HEK293 (cell line): Measurements from ENCODE around the gene ANKZF1.

ENCODE experiments used
- CTCF ChIA-PET: fragments of 350-600 bp; formaldehyde crosslinking; extraction: SDS; loops from one replicate; lab custom pipeline; 2021; ENCODE audit warnings: antibody characterized with exemption; lab: Yijun Ruan, JAX
- POLR2A ChIA-PET: fragments of 300-600 bp; formaldehyde crosslinking; extraction: SDS; loops from one replicate; lab custom pipeline; 2020; ENCODE audit warnings: antibody characterized with exemption, inconsistent platforms; lab: Yijun Ruan, JAX
- H3K27ac ChIP-seq: fragments of 200-500 bp; sonication (Bioruptor generic); 2 replicates; pipeline ENCODE4 v1.5.1; 2014; ENCODE audit warnings: low read depth, low read length, control low read depth, inconsistent platforms; ENCODE audit errors: extremely low read depth
- H3K36me3 ChIP-seq, 2 experiments: fragments of 200-500 bp in 1 of 2; sonication (Bioruptor generic) in 1 of 2; 1 replicate in 1 of 2; 2 replicates in 1 of 2; pipeline ENCODE4 v1.5.1; 2014 to 2017; ENCODE audit warnings: inconsistent platforms in 2 of 2, low read length in 2 of 2; ENCODE audit not compliant: control insufficient read depth in 2 of 2, insufficient read depth in 1 of 2
- H3K4me1 ChIP-seq: fragments of 200-500 bp; sonication (Bioruptor generic); 2 replicates; pipeline ENCODE4 v1.5.1; 2014; ENCODE audit warnings: mild to moderate bottlenecking, low read length, inconsistent platforms; ENCODE audit not compliant: control insufficient read depth, insufficient read depth
- H3K4me3 ChIP-seq: 2 replicates; pipeline ENCODE4 v1.5.1; 2011; ENCODE audit warnings: low read depth, mild to moderate bottlenecking, control low read depth, low read length, moderate library complexity
- H3K9me3 ChIP-seq: fragments of 200-500 bp; sonication (Bioruptor generic); 2 replicates; pipeline ENCODE4 v1.5.1; 2014; ENCODE audit warnings: low read depth, low read length, inconsistent platforms; ENCODE audit not compliant: control insufficient read depth, insufficient read depth
- ATF2 ChIP-seq: fragments of 450-650 bp; formaldehyde crosslinking; IDR thresholded peaks from 2 replicates; pipeline ENCODE4 v1.5.1; 2016; ENCODE audit warnings: missing biosample characterization, missing genetic modification characterization, low read depth
- EGR2 ChIP-seq: fragments of 450-650 bp; formaldehyde crosslinking; IDR thresholded peaks from 2 replicates; pipeline ENCODE4 v1.5.1; 2016; ENCODE audit warnings: low read depth, missing biosample characterization, missing genetic modification characterization
- FEZF1 ChIP-seq: fragments of 450-650 bp; formaldehyde crosslinking; IDR thresholded peaks from 2 replicates; pipeline ENCODE4 v1.5.1; 2016; ENCODE audit warnings: missing biosample characterization, missing genetic modification characterization
- HOXA7 ChIP-seq: sonication (generic); formaldehyde crosslinking; IDR thresholded peaks from 2 replicates; pipeline ENCODE4 v1.8.1; 2022; ENCODE audit warnings: missing genetic modification reagents, borderline replicate concordance
- KLF9 ChIP-seq: fragments of 450-650 bp; formaldehyde crosslinking; IDR thresholded peaks from 2 replicates; pipeline ENCODE4 v1.5.1; 2016; ENCODE audit warnings: missing biosample characterization, missing genetic modification characterization, low read depth
- SCRT2 ChIP-seq: fragments of 450-650 bp; formaldehyde crosslinking; IDR thresholded peaks from 2 replicates; pipeline ENCODE4 v1.5.1; 2016; ENCODE audit warnings: missing biosample characterization, missing genetic modification characterization
- TCF7L2 ChIP-seq: IDR thresholded peaks from 2 replicates; pipeline ENCODE4 v1.6.1; 2011; ENCODE audit warnings: low read depth, mild to moderate bottlenecking, inconsistent platforms, low read length, moderate library complexity, borderline replicate concordance
- ZBTB10 ChIP-seq: fragments of 450-650 bp; formaldehyde crosslinking; IDR thresholded peaks from 2 replicates; pipeline ENCODE4 v1.5.1; 2016; ENCODE audit warnings: missing biosample characterization, missing genetic modification characterization
- ZBTB20 ChIP-seq: fragments of 450-650 bp; formaldehyde crosslinking; IDR thresholded peaks from 2 replicates; pipeline ENCODE4 v1.5.1; 2016; ENCODE audit warnings: missing biosample characterization, missing genetic modification characterization
- ZBTB44 ChIP-seq: fragments of 450-650 bp; IDR thresholded peaks from 2 replicates; pipeline ENCODE4 v1.5.1; 2018; ENCODE audit warnings: missing biosample characterization, mild to moderate bottlenecking, missing genetic modification characterization
- ZEB2 ChIP-seq: fragments of 450-650 bp; formaldehyde crosslinking; IDR thresholded peaks from 2 replicates; pipeline ENCODE4 v1.5.1; 2016; ENCODE audit warnings: missing biosample characterization, missing genetic modification characterization
- ZFHX2 ChIP-seq: fragments of 450-650 bp; formaldehyde crosslinking; conservative IDR thresholded peaks from 2 replicates; pipeline ENCODE4 v1.5.1; 2016; ENCODE audit warnings: missing biosample characterization, missing genetic modification characterization
- ZNF157 ChIP-seq: fragments of 450-650 bp; formaldehyde crosslinking; IDR thresholded peaks from 2 replicates; pipeline ENCODE4 v1.5.1; 2016; ENCODE audit warnings: missing biosample characterization, missing genetic modification characterization
- ZNF174 ChIP-seq: fragments of 450-650 bp; formaldehyde crosslinking; IDR thresholded peaks from 2 replicates; pipeline ENCODE4 v1.5.0; 2017; ENCODE audit warnings: missing biosample characterization, mild to moderate bottlenecking, missing genetic modification characterization
- ZNF239 ChIP-seq: fragments of 450-650 bp; formaldehyde crosslinking; IDR thresholded peaks from 2 replicates; pipeline ENCODE4 v1.5.1; 2016; ENCODE audit warnings: missing biosample characterization, missing genetic modification characterization
- ZNF302 ChIP-seq: fragments of 450-650 bp; formaldehyde crosslinking; IDR thresholded peaks from 2 replicates; pipeline ENCODE4 v1.5.1; 2016; ENCODE audit warnings: missing biosample characterization, missing genetic modification characterization, low read depth
- ZNF341 ChIP-seq: fragments of 450-650 bp; formaldehyde crosslinking; IDR thresholded peaks from 2 replicates; pipeline ENCODE4; 2016; ENCODE audit warnings: low read depth, missing biosample characterization, missing genetic modification characterization
- ZNF449 ChIP-seq: fragments of 450-650 bp; formaldehyde crosslinking; IDR thresholded peaks from 2 replicates; pipeline ENCODE4 v1.5.1; 2017; ENCODE audit warnings: missing biosample characterization, mild to moderate bottlenecking, missing genetic modification characterization, moderate library complexity
- ZNF513 ChIP-seq: fragments of 450-650 bp; IDR thresholded peaks from 2 replicates; pipeline ENCODE4 v1.5.1; 2018; ENCODE audit warnings: missing biosample characterization, missing genetic modification characterization
- ZNF610 ChIP-seq: fragments of 450-650 bp; formaldehyde crosslinking; IDR thresholded peaks from 2 replicates; pipeline ENCODE4 v1.5.1; 2016; ENCODE audit warnings: missing biosample characterization, missing genetic modification characterization, borderline replicate concordance
- ZNF660 ChIP-seq: fragments of 450-650 bp; IDR thresholded peaks from 2 replicates; pipeline ENCODE4 v1.5.1; 2018; ENCODE audit warnings: missing biosample characterization, mild to moderate bottlenecking, missing genetic modification characterization
- ZNF670 ChIP-seq: fragments of 450-650 bp; formaldehyde crosslinking; IDR thresholded peaks from 2 replicates; pipeline ENCODE4 v1.5.1; 2016; ENCODE audit warnings: missing biosample characterization, missing genetic modification characterization, low read depth
- ZNF677 ChIP-seq: fragments of 450-650 bp; IDR thresholded peaks from 2 replicates; pipeline ENCODE4 v1.5.0; 2018; ENCODE audit warnings: missing biosample characterization, mild to moderate bottlenecking, missing genetic modification characterization, moderate library complexity
- ZNF830 ChIP-seq: fragments of 450-650 bp; IDR thresholded peaks from 2 replicates; pipeline ENCODE4 v1.5.0; 2018; ENCODE audit warnings: missing biosample characterization, missing genetic modification characterization, low read depth, mild to moderate bottlenecking, moderate library complexity
- ZSCAN30 ChIP-seq: fragments of 450-650 bp; IDR thresholded peaks from 2 replicates; pipeline ENCODE4 v1.5.1; 2018; ENCODE audit warnings: missing biosample characterization, mild to moderate bottlenecking, missing genetic modification characterization, moderate library complexity
- ZXDB ChIP-seq: fragments of 450-650 bp; formaldehyde crosslinking; IDR thresholded peaks from 2 replicates; pipeline ENCODE4 v1.5.1; 2016; ENCODE audit warnings: missing biosample characterization, missing genetic modification characterization

The ANKZF1 gene

GRCh38 chr2:219229305-219230058 lies at the start of gene ANKZF1, which contains the start of gene ATG9A (continued):
- TF ChIP-seq EGR2 (tag by site-specific recombination), result peak; percentile 33
- TF ChIP-seq FEZF1 (tag by site-specific recombination), result peak; percentile 89
- TF ChIP-seq ZNF513 (tag by site-specific recombination), result no peak
- TF ChIP-seq ZNF174 (tag by site-specific recombination), result no peak
- TF ChIP-seq ZEB2 (tag by site-specific recombination), result 0 out of 2 replicates have a peak, but pooled peaks have one; percentile 26
- TF ChIP-seq ZBTB44 (tag by site-specific recombination), result no peak
- TF ChIP-seq ZNF660 (tag by site-specific recombination), result peak; percentile 42; the same call in 1 of the 2 replicates
- TF ChIP-seq ZXDB (tag by site-specific recombination), result no peak; the same call in 1 of the 2 replicates
- TF ChIP-seq ZNF610 (tag by site-specific recombination), result no peak
- TF ChIP-seq ATF2 (tag by site-specific recombination), result no peak
- peak; percentile 57 for TF ChIP-seq ZNF341
- TF ChIP-seq ZFHX2 (tag by site-specific recombination), result peak; percentile 73

- TF ChIP-seq ZBTB20 (tag by site-specific recombination) (no peak), TCF7L2 (no peak), ZSCAN30 (no peak), HOXA7 (no peak), KLF9 (tag by site-specific recombination) (no peak), ZNF830 (tag by site-specific recombination) (no peak), FEZF1 (tag by site-specific recombination) (no peak), ZNF670 (tag by site-specific recombination) (no peak), ZBTB10 (tag by site-specific recombination) (no peak), ZNF449 (no peak), SCRT2 (tag by site-specific recombination) (no peak), ZNF677 (tag by site-specific recombination) (no peak), ZNF157 (tag by site-specific recombination) (no peak), ZNF239 (no peak), ZNF302 (tag by site-specific recombination) (no peak)
- CTCF ChIA-PET, result interaction anchor here (0.8 to 1.2 kb wide), 2 partner anchors 33 to 115 kb away, joined by 3 to 5 read pairs; no protein-coding TSS in a partner anchor
- H3K36me3 ChIP-seq, result peaks cover 0 to 60% of the 10 kb centered on the region in 2 experiments; a peak in 2 of 3 replicates
- POLR2A ChIA-PET, result interaction anchor here (4.6 kb wide), 1 partner anchor 25 kb away, joined by 14 read pairs; the partner anchor contains the start of gene ZFAND2B
- no peaks in the 10 kb centered on the region for H3K9me3 ChIP-seq
- H3K27ac ChIP-seq, result no peak overlapping the region
- H3K4me3 ChIP-seq, result no peak overlapping the region
- peaks cover 4% of the 10 kb centered on the region; the same call in 1 of the 2 replicates for H3K4me1 ChIP-seq
Observed at GRCh38 chr2:219180961-219181360, 48.6 kb upstream of the ANKZF1 start.
